ENCODE data around the gene CPD.

GRCh38 chr17:30513346-30513745, 134.6 kb downstream of the CPD start:
- TF ChIP-seq CTCF (IDR thresholded peaks at IDR 0.05; ENCODE audit: insufficient read depth, low read depth, low read length) (no peak), EZH2 (IDR thresholded peaks at IDR 0.05; ENCODE audit: insufficient read depth, low read length) (no peak)

All from astrocyte (in vitro differentiated cells and primary cell).